HG03066 (cell line): ENCODE measurements around the gene ZNF30.
"Not testable (repeated sequence)": the region's sequence is repeated elsewhere in the genome, so short reads cannot be mapped to it uniquely, and the experiment has no call there.

Experiments used
- ATAC-seq: cut with Tn5 transposase; IDR thresholded peaks from one replicate; pipeline ENCODE4 v1.9.1; 2021; ENCODE audit warnings: low read depth; ENCODE audit not compliant: unreplicated experiment

ZNF30 gene

GRCh38 chr19:34985249-34986022, 58.7 kb downstream of the ZNF30 start:
- ATAC-seq, result no peak

GRCh38 chr19:34988119-34988518, 61.4 kb downstream of the ZNF30 start:
- no peak for ATAC-seq

- ATAC-seq, result no peak
Observed at GRCh38 chr19:34989298-34989697, 62.6 kb downstream of the ZNF30 start.

GRCh38 chr19:34990578-34991192, 64.0 kb downstream of the ZNF30 start:
- ATAC-seq, result no peak

DNA sequence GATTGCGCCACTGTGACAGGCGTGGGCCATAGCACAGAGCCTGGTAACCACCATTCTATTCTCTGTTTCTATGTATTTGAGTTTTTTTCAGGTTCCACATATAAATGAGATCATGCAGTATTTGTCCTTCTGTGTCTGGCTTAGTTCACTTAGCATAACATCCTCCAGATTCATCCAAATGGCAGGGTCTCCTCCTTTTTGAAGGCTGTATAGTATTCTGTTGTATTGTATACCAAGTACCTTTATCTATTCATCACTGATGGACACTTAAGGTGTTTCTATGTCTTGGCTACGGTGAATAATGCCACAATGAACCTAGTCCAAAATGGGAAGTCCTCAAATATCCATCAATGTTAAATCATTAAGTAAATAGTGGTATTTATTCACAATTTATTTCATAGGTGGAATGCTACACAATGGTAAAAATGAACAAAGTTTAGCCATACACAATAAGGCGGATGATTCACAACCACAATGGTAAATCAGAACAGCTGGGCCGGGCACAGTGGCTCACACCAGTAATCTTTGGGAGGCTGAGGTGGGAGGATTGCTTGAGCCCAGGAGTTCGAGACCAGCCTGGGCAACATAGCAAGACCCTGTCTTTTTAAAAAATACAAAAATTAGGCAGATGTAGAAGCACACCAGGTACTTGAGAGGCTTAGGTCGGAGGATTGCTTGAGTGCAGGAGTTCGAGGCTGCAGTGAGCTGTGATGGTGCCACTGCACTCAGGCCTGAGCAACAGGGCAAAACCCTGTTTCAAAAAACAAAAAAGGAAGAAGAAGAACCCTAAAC, 65.0 kb downstream of the ZNF30 start:
- no peak for ATAC-seq

- ATAC-seq, result not testable (repeated sequence)
Observed at GRCh38 chr19:34992582-34992981, 65.9 kb downstream of the ZNF30 start.

DNA sequence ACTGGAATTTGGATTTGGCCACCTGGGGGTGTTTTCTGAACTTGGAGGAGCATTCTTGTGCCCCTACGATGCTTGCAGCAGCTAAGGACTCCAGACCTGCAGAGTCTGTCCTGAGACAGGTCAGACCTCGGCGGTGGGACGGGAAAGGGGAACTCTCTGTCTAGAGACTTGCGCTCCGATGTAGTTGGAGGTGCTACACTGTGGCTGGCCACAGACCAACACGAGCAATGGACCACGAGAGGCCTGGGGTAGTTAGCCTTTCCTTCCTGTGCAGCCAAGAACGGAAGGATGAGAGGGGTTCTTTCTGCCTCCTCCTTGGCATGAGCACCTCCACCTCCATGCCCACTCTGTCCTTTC, 67.6 kb downstream of the ZNF30 start:
- no peak for ATAC-seq
